Neuronal stem cell (in vitro differentiated cells): ENCODE data around the gene MAP3K5.

Experiments used
- DNase-seq: peaks from one replicate; pipeline ENCODE4 v3.0.0-alpha.2; 2013; ENCODE audit warnings: low spot score
- H2AFZ ChIP-seq: one replicate; pipeline ENCODE4 v1.6.1; 2013; ENCODE audit warnings: mild to moderate bottlenecking, low read length, inconsistent platforms
- H2AK5ac ChIP-seq: 2 replicates; pipeline ENCODE4 v1.6.1; 2013; ENCODE audit warnings: low read depth, mild to moderate bottlenecking, inconsistent platforms, low read length, moderate library complexity, mixed read lengths
- H2BK120ac ChIP-seq: 2 replicates; pipeline ENCODE4 v1.6.1; 2013; ENCODE audit warnings: low read depth, mild to moderate bottlenecking, inconsistent platforms, low read length, moderate library complexity, mixed read lengths
- H2BK12ac ChIP-seq: one replicate; pipeline ENCODE4 v1.6.1; 2013; ENCODE audit warnings: low read length, inconsistent platforms
- H2BK15ac ChIP-seq: 2 replicates; pipeline ENCODE4 v1.6.1; 2013; ENCODE audit warnings: mild to moderate bottlenecking, low read length, inconsistent platforms, mixed read lengths
- H2BK5ac ChIP-seq: one replicate; pipeline ENCODE4 v1.6.1; 2013; ENCODE audit warnings: inconsistent platforms, mild to moderate bottlenecking, low read length, moderate library complexity
- H3K14ac ChIP-seq: one replicate; pipeline ENCODE4 v1.6.1; 2013; ENCODE audit warnings: low read length, inconsistent platforms
- H3K18ac ChIP-seq: 2 replicates; pipeline ENCODE4 v1.6.1; 2013; ENCODE audit warnings: low read length, inconsistent platforms
- H3K23ac ChIP-seq: 2 replicates; pipeline ENCODE4 v1.6.1; 2013; ENCODE audit warnings: low read depth, mild to moderate bottlenecking, mixed read lengths, low read length, inconsistent platforms; ENCODE audit not compliant: poor library complexity
- H3K27ac ChIP-seq: replicated peaks from 3 replicates; pipeline ENCODE4 v1.5.1; 2013; ENCODE audit warnings: low read length, inconsistent platforms
- H3K27me3 ChIP-seq, 3 experiments: 2 replicates each; pipeline ENCODE4 v1.6.1; 2013; ENCODE audit warnings: low read length in 3 of 3, mild to moderate bottlenecking in 2 of 3, inconsistent platforms in 1 of 3, low read depth in 1 of 3, mixed read lengths in 1 of 3, moderate library complexity in 1 of 3; ENCODE audit not compliant: control insufficient read depth in 3 of 3, insufficient read depth in 3 of 3
- H3K36me3 ChIP-seq, 2 donors: replicated peaks in 1 of 2; 2 replicates each; pipeline ENCODE4 v1.6.1; 2013; ENCODE audit warnings: low read length in 2 of 2; ENCODE audit not compliant: control insufficient read depth in 2 of 2, insufficient read depth in 2 of 2
- H3K4ac ChIP-seq: 2 replicates; pipeline ENCODE4 v1.6.1; 2013; ENCODE audit warnings: inconsistent platforms, mild to moderate bottlenecking, low read length, moderate library complexity
- H3K4me1 ChIP-seq, 2 donors: 1 replicate in 1 of 2; 2 replicates in 1 of 2; pipeline ENCODE4 v1.6.1; 2013; ENCODE audit warnings: low read length in 2 of 2, low read depth in 1 of 2; ENCODE audit not compliant: control insufficient read depth in 2 of 2, insufficient read depth in 1 of 2
- H3K4me2 ChIP-seq: one replicate; pipeline ENCODE4 v1.6.1; 2013; ENCODE audit warnings: mild to moderate bottlenecking, low read length, inconsistent platforms; ENCODE audit not compliant: insufficient read depth, poor library complexity, severe bottlenecking
- H3K4me3 ChIP-seq, 2 donors: 2 replicates each; pipeline ENCODE4 v1.5.1; 2013; ENCODE audit warnings: low read length in 2 of 2, mild to moderate bottlenecking in 2 of 2, inconsistent platforms in 1 of 2, moderate library complexity in 1 of 2
- H3K79me1 ChIP-seq: one replicate; pipeline ENCODE4 v1.6.1; 2013; ENCODE audit warnings: low read depth, mild to moderate bottlenecking, inconsistent platforms, low read length, moderate library complexity
- H3K9ac ChIP-seq: one replicate; pipeline ENCODE4 v1.6.1; 2013; ENCODE audit warnings: mild to moderate bottlenecking, low read depth, low read length, inconsistent platforms; ENCODE audit not compliant: poor library complexity
- H3K9me3 ChIP-seq, 2 donors: replicated peaks in 1 of 2; 2 replicates each; pipeline versions ENCODE3 to v1.6.1; 2013; ENCODE audit warnings: low read length in 2 of 2, mild to moderate bottlenecking in 2 of 2, inconsistent platforms in 1 of 2, low read depth in 1 of 2, mixed read lengths in 1 of 2, moderate library complexity in 1 of 2; ENCODE audit not compliant: control insufficient read depth in 2 of 2, insufficient read depth in 1 of 2
- H4K8ac ChIP-seq: one replicate; pipeline ENCODE4 v1.6.1; 2013; ENCODE audit warnings: low read depth, mild to moderate bottlenecking, inconsistent platforms, low read length, moderate library complexity
- H4K91ac ChIP-seq: one replicate; pipeline ENCODE4 v1.6.1; 2013; ENCODE audit warnings: low read length, low read depth, mild to moderate bottlenecking, inconsistent platforms; ENCODE audit not compliant: poor library complexity
- WGBS, 2 donors: extraction: QIAGEN DNeasy Blood & Tissue Kit; methylation state at CpG; one replicate each; pipeline ENCODE4 v1.1.7; 2013; ENCODE audit warnings: missing lambda C conversion rate in 2 of 2, mixed read lengths in 1 of 2; ENCODE audit not compliant: insufficient read length in 2 of 2, insufficient replicate concordance in 1 of 2; ENCODE audit errors: extremely low coverage in 2 of 2; 5-methylcytosine and 5-hydroxymethylcytosine counted together

Gene MAP3K5

DNA sequence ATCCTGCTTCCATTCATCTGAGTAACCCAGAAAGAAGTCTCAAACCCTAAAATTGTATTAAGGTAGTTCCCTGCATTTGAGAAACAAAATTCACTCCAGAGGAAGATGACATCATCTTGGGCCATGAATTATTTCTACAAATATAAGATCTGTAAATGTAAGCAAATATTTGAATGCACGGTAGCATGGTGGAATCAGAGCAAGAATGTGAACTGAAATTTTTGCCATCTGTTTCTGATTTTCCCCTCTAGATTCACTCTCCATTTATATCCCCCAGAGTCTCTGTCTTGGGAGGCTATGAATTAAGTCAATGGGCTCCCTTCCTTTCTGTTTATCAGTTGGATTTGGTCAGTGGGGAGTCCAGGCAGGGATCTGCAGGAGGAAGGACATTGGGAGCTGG, 5.8 kb upstream of the MAP3K5 start:
- H3K18ac ChIP-seq = no peak overlapping the region
- WGBS, 2 donors = no CpG with 5 or more reads among the region's 1 CpG
- no peak overlapping the region for H2BK120ac ChIP-seq
- H2AFZ ChIP-seq = no peak overlapping the region
- DNase-seq = no peak
- H3K4me3 ChIP-seq = no peak overlapping the region
- H4K8ac ChIP-seq = no peak overlapping the region
- H3K9me3 ChIP-seq = no peaks in the 10 kb centered on the region
- H2BK12ac ChIP-seq = no peak overlapping the region
- H3K79me1 ChIP-seq = no peaks in the 10 kb centered on the region
- H2BK15ac ChIP-seq = no peak overlapping the region
- H3K4me1 ChIP-seq = peaks cover 0 to 1% of the 10 kb centered on the region in 2 donors
- no peak overlapping the region for H3K27ac ChIP-seq
- no peak overlapping the region for H3K9ac ChIP-seq
- H2AK5ac ChIP-seq = no peak overlapping the region
- no peak overlapping the region for H2BK5ac ChIP-seq
- H3K4me2 ChIP-seq = no peak overlapping the region
- H3K4ac ChIP-seq = no peak overlapping the region
- no peak overlapping the region for H3K23ac ChIP-seq
- no peaks in the 10 kb centered on the region for H3K36me3 ChIP-seq
- peaks cover 0 to 31% (median 6%) of the 10 kb centered on the region in 3 experiments for H3K27me3 ChIP-seq
- no peak overlapping the region for H4K91ac ChIP-seq
- no peak overlapping the region for H3K14ac ChIP-seq

GRCh38 chr6:136795996-136796395, 3.7 kb upstream of the MAP3K5 start:
- Histone ChIP-seq H4K8ac (no peak overlapping the region), H2BK12ac (no peak overlapping the region), H3K4me2 (no peak overlapping the region), H3K79me1 (no peaks in the 10 kb centered on the region), H3K4ac (no peak overlapping the region), H3K14ac (no peak overlapping the region), H3K36me3 (no peaks in the 10 kb centered on the region), H2BK120ac (no peak overlapping the region), H3K27ac (no peak overlapping the region), H3K9me3 (no peaks in the 10 kb centered on the region), H2BK15ac (no peak overlapping the region), H3K23ac (no peak overlapping the region), H3K4me1 (peaks cover 2 to 3% of the 10 kb centered on the region in 2 donors), H3K18ac (no peak overlapping the region), H3K27me3 (peaks cover 11 to 51% (median 21%) of the 10 kb centered on the region in 3 experiments), H2AFZ (no peak overlapping the region), H3K4me3 (no peak overlapping the region), H4K91ac (no peak overlapping the region), H2AK5ac (no peak overlapping the region), H3K9ac (no peak overlapping the region), H2BK5ac (no peak overlapping the region)
- WGBS, 2 donors = no CpG with 5 or more reads among the region's 5 CpGs
- no peak for DNase-seq

GRCh38 chr6:136795386-136795785, 3.1 kb upstream of the MAP3K5 start:
- WGBS, 2 donors = no CpG with 5 or more reads among the region's 2 CpGs
- Histone ChIP-seq H2AFZ (no peak overlapping the region), H4K8ac (no peak overlapping the region), H3K18ac (no peak overlapping the region), H3K79me1 (no peaks in the 10 kb centered on the region), H2BK15ac (no peak overlapping the region), H3K4me2 (no peak overlapping the region), H2BK120ac (no peak overlapping the region), H3K9ac (no peak overlapping the region), H3K4me3 (no peak overlapping the region), H3K9me3 (no peaks in the 10 kb centered on the region), H3K4ac (no peak overlapping the region), H3K27me3 (peaks cover 11 to 57% (median 23%) of the 10 kb centered on the region in 3 experiments), H2BK12ac (no peak overlapping the region), H2AK5ac (no peak overlapping the region), H3K14ac (no peak overlapping the region), H2BK5ac (no peak overlapping the region), H3K36me3 (no peaks in the 10 kb centered on the region), H3K4me1 (peaks cover 2 to 3% of the 10 kb centered on the region in 2 donors), H3K23ac (no peak overlapping the region), H4K91ac (no peak overlapping the region), H3K27ac (no peak overlapping the region)
- no peak for DNase-seq

DNA sequence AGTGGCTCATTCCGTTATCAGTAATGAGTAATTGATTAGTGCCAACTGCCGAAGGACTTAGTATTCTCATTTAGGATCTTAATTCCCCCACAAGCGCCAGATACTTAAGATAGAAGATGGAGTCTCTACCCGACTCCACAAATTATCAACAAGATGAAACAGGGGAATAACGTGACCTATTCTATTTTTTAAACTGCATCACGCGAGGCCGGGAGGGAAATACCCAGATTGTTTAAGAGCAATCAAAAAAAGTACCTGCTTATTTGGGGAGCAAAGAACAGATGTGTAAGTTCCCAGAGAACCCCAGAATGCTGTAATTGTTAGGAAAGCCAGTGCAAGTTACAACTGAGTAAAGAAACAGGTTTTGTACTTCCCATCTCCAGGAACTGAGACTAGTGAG, 1.1 kb upstream of the MAP3K5 start:
- H3K9ac ChIP-seq = no peak overlapping the region
- H2AK5ac ChIP-seq = no peak overlapping the region
- peak overlapping the region; percentile 97 for H2AFZ ChIP-seq
- peaks cover 11 to 77% (median 28%) of the 10 kb centered on the region in 3 experiments for H3K27me3 ChIP-seq
- no CpG with 5 or more reads among the region's 8 CpGs for WGBS, 2 donors
- no peak overlapping the region for H3K27ac ChIP-seq
- no peak overlapping the region for H4K8ac ChIP-seq
- no peaks in the 10 kb centered on the region for H3K36me3 ChIP-seq
- H3K4ac ChIP-seq = no peak overlapping the region
- H3K4me1 ChIP-seq = peaks cover 2 to 3% of the 10 kb centered on the region in 2 donors
- DNase-seq = no peak
- no peak overlapping the region for H4K91ac ChIP-seq
- no peaks in the 10 kb centered on the region for H3K79me1 ChIP-seq
- H2BK5ac ChIP-seq = no peak overlapping the region
- H3K9me3 ChIP-seq = no peaks in the 10 kb centered on the region
- no peak overlapping the region for H3K14ac ChIP-seq
- H3K4me2 ChIP-seq = peak overlapping the region; percentile 99
- no peak overlapping the region for H2BK120ac ChIP-seq
- no peak overlapping the region for H3K4me3 ChIP-seq
- no peak overlapping the region for H2BK15ac ChIP-seq
- H3K18ac ChIP-seq = no peak overlapping the region
- no peak overlapping the region for H3K23ac ChIP-seq
- no peak overlapping the region for H2BK12ac ChIP-seq
